Measurements from ENCODE around the gene METTL9.
"Not testable (repeated sequence)": the region's sequence is repeated elsewhere in the genome, so short reads cannot be mapped to it uniquely, and the experiment has no call there.

METTL9 gene

GRCh38 chr16:21573506-21573905 is 25.9 kb upstream of the METTL9 start:
- in situ Hi-C loops (cut with MboI; ENCODE audit: low sequenced_read_pairs): not testable (repeated sequence)

- in situ Hi-C loops (cut with MboI; ENCODE audit: low sequenced_read_pairs): no loop called here
Observed at GRCh38 chr16:21574372-21574771, 25.0 kb upstream of the METTL9 start.

- in situ Hi-C loops (cut with MboI; ENCODE audit: low sequenced_read_pairs): not testable (repeated sequence)
Observed at GRCh38 chr16:21576323-21576722, 23.1 kb upstream of the METTL9 start.

GRCh38 chr16:21577487-21577886 is 21.9 kb upstream of the METTL9 start:
- in situ Hi-C loops (cut with MboI; ENCODE audit: low sequenced_read_pairs): not testable (repeated sequence)

- in situ Hi-C loops (cut with MboI; ENCODE audit: low sequenced_read_pairs): not testable (repeated sequence)
Observed at GRCh38 chr16:21578311-21578710, 21.1 kb upstream of the METTL9 start.

- in situ Hi-C loops (cut with MboI; ENCODE audit: low sequenced_read_pairs): loop anchor here (5.0 to 10.0 kb wide), 3 partner anchors 52 to 1117 kb away; no protein-coding TSS in a partner anchor
Observed at GRCh38 chr16:21580131-21580530, 19.2 kb upstream of the METTL9 start.

- in situ Hi-C loops (cut with MboI; ENCODE audit: low sequenced_read_pairs): loop anchor here (5.0 to 10.0 kb wide), 3 partner anchors 51 to 1116 kb away; no protein-coding TSS in a partner anchor
Observed at GRCh38 chr16:21580807-21581206, 18.6 kb upstream of the METTL9 start.

- in situ Hi-C loops (cut with MboI; ENCODE audit: low sequenced_read_pairs): loop anchor here (5.0 to 10.0 kb wide), 3 partner anchors 47 to 1112 kb away; no protein-coding TSS in a partner anchor
Observed at GRCh38 chr16:21584817-21585216, 14.6 kb upstream of the METTL9 start.

- in situ Hi-C loops (cut with MboI; ENCODE audit: low sequenced_read_pairs): loop anchor here (10.0 kb wide), 1 partner anchor 116 kb away; no protein-coding TSS in a partner anchor
Observed at GRCh38 chr16:21588593-21588992, 10.8 kb upstream of the METTL9 start.

- in situ Hi-C loops (cut with MboI; ENCODE audit: low sequenced_read_pairs): loop anchor here (10.0 kb wide), 1 partner anchor 115 kb away; no protein-coding TSS in a partner anchor
Observed at GRCh38 chr16:21589551-21589950, 9.8 kb upstream of the METTL9 start.

- in situ Hi-C loops (cut with MboI; ENCODE audit: low sequenced_read_pairs): no loop called here
Observed at GRCh38 chr16:21590287-21590686, 9.1 kb upstream of the METTL9 start.

GRCh38 chr16:21590796-21591195 is 8.6 kb upstream of the METTL9 start:
- in situ Hi-C loops (cut with MboI; ENCODE audit: low sequenced_read_pairs): no loop called here

- in situ Hi-C loops (cut with MboI; ENCODE audit: low sequenced_read_pairs): no loop called here
Observed at GRCh38 chr16:21592191-21592590, 7.2 kb upstream of the METTL9 start.

- in situ Hi-C loops (cut with MboI; ENCODE audit: low sequenced_read_pairs): no loop called here
Observed at GRCh38 chr16:21593530-21594289, 5.7 kb upstream of the METTL9 start.

- in situ Hi-C loops (cut with MboI; ENCODE audit: low sequenced_read_pairs): no loop called here
Observed at GRCh38 chr16:21597561-21598030, 1.8 kb upstream of the METTL9 start.

GRCh38 chr16:21598206-21598605 is 1.2 kb upstream of the METTL9 start:
- in situ Hi-C loops (cut with MboI; ENCODE audit: low sequenced_read_pairs): no loop called here

- in situ Hi-C loops (cut with MboI; ENCODE audit: low sequenced_read_pairs): no loop called here
Observed at GRCh38 chr16:21598701-21599121, 666 bp upstream of the METTL9 start.

GRCh38 chr16:21600031-21600773 is 825 bp downstream of the METTL9 start:
- in situ Hi-C loops (cut with MboI; ENCODE audit: low sequenced_read_pairs): no loop called here

GRCh38 chr16:21602785-21603184 is 3.4 kb downstream of the METTL9 start:
- in situ Hi-C loops (cut with MboI; ENCODE audit: low sequenced_read_pairs): no loop called here

GRCh38 chr16:21603928-21604327 is 4.6 kb downstream of the METTL9 start:
- in situ Hi-C loops (cut with MboI; ENCODE audit: low sequenced_read_pairs): no loop called here

GRCh38 chr16:21605848-21606247 is 6.5 kb downstream of the METTL9 start:
- in situ Hi-C loops (cut with MboI; ENCODE audit: low sequenced_read_pairs): not testable (repeated sequence)
